HPDE6-E6E7 (cell line): ENCODE results near the gene ZSCAN10.

Source experiments
- DNase-seq: peaks from one replicate; pipeline ENCODE4 v3.0.0; 2011; ENCODE audit warnings: missing footprints; ENCODE audit errors: extremely low spot score

Gene ZSCAN10

GRCh38 chr16:3112058-3112880, 13.2 kb upstream of the ZSCAN10 start, which contains the start of gene ZNF205:
Gene ZNF205, plus strand, starts transcription at chr16:3112586. Its CDS starts 845 bp downstream, at chr16:3113431.
- DNase-seq: peak; percentile 90

DNA sequence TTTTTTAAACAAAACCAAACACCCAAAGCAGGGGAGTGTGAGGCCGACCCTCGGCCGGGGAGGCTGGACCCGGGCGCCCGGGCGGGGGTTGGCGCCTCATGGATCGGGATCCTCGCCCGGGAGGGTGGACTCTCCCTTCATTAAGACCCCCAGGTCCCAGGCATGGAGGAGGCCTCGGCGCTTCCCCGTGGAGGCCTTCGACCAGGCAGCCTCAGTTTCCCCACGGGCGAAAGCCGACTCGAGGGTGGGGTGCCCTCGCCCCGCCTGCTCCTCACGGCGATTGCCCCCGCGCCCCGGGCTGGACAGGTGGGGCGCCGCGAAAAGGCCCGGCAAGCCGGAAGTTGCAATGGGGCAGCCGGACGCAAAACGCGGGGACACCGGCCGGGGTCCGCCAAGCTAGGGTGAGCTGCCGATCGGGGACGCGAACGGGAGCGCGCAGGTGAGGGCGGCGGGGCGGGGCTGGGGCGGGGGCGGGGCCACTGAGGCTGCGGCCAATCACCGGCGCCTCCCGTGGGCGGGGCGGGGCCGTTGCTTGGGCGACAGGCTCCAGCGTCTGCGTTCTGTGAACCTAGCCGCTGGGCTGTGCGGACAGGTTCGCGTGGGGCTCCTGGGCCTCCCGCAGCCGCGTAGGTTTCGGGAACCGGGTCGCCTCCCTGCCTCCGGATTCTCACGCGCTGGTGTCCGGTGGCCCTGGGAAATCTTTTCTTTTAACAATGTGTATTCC, 7.3 kb upstream of the ZSCAN10 start:
- peak; percentile 90 for DNase-seq

DNA sequence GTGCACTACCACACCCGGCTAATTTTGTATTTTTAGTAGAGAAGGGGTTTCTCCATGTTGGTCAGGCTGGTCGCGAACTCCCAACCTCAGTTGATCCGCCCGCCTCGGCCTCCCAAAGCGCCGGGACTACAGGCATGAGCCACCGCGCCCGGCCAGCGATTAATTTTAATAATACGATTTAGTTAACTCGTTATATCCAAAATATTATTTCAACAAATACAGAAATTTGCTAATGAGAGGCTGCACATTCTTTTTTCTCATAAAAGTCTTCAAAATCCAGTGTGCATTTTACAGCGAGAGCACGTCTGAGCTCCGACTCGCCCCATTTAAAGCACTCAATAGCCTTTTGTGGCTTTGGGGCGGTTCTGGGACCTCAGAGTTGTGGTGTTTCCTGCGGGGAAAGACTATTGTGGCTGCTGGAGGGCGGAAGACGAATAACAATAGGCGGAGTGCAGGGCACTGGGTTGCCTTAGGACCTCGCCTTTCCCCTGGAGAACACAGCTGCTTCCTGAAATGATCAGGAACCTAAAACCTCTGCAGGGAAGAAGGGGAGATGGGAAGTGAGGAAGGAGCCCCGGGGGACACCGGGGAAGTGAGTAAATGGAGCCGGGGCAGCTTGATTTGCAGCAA, 2.9 kb upstream of the ZSCAN10 start:
- no peak for DNase-seq

GRCh38 chr16:3101018-3101840, 2.1 kb upstream of the ZSCAN10 start:
- no peak for DNase-seq

DNA sequence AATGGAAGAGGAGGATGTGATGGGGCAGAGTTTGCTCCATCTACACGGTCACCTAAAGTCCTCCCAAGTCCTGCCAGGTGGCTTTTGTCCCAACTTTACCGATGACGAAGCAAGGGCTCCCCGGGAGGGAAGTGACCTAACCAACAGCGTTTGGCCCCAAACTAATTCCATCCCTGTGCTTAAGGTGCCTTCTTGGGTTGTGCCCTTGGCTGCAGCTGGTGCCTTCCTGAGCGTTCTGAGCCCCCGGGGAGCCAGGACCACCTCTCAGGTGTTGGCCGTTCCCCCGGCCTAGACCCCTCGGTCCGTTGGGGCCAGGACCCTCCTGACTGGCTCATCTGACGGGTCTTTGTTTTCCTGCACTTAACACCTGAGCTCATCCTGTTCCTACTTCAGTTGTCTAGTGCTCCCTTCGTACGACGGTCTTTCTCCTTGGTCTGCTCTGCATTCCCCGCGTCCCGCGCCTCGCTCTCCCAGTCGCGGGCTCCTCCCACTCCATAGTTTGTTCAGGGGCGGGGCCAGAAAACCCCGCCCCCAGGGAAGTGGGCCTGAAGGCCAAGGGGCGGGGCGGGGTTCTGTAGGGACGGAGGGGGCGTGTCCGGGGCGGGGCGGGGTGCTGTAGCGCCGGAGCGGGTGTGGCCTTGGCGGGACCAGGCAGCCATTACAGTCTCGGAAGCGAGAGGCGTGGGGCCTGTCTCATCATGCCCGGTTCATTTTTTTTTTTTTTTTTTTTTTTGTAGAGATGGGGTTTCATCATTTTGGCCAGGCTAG, 822 bp upstream of the ZSCAN10 start:
- peak; percentile 86 for DNase-seq

DNA sequence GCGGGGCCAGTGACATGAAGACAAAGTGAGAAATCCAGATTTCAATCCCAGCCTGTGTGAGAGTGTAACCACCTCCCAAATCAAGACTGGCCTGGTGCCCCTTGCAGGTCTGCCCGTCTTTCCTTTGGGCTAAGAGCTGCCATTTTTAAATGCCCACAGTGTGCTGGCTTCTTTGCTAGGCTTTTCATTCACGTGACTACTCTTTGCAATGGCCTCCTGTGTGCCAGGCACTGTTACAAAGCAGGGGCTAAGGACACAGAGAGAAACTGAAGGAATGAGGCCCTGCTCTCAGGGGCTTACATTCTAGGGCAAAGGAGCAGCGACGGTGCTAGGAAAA, 269 bp upstream of the ZSCAN10 start:
- no peak for DNase-seq

- no peak for DNase-seq
Measured at GRCh38 chr16:3097266-3097665, 1.8 kb downstream of the ZSCAN10 start.

DNA sequence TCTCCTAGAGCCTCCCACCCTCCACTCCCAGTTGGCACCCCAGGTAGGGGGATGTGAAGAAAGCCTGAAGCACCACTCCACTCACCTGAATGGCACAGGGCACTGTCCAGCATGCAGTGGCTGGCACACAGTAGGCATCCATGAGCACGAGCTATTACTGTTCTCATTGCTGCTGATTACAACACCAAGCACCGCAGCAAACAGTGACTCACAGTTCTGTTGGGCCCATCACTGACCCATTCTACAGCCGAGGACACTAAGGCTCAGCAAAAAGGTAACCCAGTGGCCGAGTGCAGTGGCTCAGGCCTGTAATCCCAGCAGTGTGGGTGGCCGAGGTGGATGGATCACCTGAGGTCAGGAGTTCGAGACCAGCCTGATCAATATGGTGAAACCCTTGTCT, 2.7 kb downstream of the ZSCAN10 start:
- DNase-seq: no peak

DNA sequence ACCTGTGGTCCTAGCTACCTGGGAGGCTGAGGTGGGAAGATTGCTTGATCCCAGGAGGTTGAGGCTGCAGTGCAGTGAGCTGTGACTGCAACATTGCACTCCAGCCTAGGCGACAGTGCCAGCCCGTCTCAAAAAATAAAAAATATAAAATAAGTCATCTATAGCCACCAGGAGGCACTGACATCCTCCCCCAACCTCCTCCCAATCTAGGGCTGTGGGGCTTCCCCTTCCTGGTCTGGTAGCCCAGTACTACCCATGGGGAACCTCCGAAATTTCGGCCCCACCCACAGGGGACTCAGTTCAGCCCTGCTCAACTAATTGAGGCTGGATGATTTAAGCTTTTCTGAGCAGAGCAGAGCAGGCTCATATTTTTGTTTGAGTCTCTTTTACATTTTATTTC, 3.2 kb downstream of the ZSCAN10 start:
- DNase-seq: no peak

- DNase-seq: no peak
Measured at GRCh38 chr16:3094289-3095027, 4.6 kb downstream of the ZSCAN10 start.

DNA sequence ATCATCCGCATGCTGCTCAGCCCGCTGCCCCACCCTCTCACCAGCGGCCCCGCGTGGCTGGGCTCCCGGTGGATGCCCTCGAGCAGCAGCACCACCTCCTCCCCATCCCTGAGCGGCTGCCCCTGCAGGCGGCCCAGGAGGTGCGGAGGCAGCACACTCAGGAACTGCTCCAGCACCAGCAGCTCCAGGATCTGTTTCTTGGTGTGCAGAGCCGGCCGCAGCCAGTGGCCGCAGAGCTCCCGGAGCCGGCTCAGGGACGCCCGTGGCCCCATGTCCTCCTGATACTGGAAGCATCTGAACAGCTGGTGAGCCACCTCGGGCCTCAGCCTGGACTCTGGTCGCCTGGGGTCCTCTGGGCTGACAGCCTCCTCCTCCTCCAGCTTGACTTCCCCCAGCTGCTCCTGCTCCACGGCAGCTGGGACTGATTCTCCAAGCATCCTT, 6.6 kb downstream of the ZSCAN10 start:
- no peak for DNase-seq

- no peak for DNase-seq
Measured at GRCh38 chr16:3091551-3091950, 7.5 kb downstream of the ZSCAN10 start.

GRCh38 chr16:3089717-3090592, 9.1 kb downstream of the ZSCAN10 start:
- DNase-seq: no peak

GRCh38 chr16:3088925-3089716, 10.0 kb downstream of the ZSCAN10 start:
- no peak for DNase-seq

DNA sequence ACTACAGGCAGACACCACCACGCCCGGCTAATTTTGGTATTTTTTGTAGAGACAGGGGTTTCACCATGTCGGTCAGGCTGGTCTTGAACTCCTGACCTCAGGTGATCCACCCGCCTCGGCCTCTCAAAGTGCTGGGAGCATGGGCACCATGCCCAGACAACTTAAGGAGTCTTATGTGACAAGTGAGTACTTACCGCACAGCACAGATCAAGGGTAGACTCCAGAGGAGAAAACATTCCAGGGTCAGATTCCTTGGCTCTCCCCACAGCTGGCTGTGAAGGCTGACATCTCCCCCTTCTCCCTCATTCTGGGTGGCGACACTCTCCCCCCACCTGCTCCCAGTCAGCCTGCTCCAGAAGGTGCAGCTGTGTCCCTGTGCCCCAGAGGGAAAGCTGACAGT, 10.6 kb downstream of the ZSCAN10 start:
- DNase-seq: no peak

DNA sequence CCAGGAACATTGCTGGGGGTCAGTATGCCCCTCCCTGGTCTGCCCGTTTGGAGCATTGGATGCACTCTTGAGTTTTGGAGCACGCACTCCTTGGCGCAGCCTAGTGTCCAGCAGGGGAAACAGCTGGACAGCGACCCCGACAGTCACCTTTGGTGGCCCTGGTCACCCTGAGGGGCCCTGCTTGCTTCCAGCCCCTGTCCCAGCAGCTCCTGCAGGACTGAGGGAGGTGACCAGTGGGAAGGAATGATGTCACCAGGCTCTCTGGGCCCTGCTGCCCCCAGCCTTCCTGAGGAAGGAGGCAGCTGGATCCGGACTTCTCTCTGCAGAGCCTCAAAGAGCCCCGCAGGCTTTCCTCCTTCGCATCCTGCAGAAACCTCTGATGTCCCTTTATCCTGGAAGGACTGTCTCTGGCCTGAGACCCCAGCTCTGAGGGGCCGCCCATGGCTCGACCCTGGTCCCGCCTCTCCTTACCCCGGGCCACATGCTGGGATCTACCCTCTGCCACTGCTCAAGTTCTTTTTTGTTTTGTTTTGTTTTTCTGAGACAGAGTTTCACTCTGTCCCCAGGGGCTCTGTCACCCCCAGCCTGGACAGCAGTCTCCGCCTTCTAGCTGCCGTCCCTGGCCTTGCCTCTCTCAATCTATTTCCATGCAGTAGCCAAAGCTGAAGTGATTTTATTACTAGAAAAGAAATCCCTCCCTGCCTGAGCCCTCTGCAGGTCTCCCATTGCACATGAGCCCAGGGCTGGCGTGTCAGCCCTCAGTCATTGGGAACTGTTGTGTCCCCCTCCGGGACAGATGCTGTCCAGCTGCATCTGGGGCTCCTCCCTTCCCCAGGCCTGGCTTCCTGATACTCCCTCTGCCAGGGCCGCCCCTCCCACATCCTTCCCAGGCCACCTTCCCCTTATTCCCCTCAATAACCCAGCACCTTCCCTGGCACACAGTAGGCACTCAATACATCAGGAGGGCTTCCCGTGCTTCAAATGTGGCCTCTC, 11.6 kb downstream of the ZSCAN10 start:
- DNase-seq: no peak

DNA sequence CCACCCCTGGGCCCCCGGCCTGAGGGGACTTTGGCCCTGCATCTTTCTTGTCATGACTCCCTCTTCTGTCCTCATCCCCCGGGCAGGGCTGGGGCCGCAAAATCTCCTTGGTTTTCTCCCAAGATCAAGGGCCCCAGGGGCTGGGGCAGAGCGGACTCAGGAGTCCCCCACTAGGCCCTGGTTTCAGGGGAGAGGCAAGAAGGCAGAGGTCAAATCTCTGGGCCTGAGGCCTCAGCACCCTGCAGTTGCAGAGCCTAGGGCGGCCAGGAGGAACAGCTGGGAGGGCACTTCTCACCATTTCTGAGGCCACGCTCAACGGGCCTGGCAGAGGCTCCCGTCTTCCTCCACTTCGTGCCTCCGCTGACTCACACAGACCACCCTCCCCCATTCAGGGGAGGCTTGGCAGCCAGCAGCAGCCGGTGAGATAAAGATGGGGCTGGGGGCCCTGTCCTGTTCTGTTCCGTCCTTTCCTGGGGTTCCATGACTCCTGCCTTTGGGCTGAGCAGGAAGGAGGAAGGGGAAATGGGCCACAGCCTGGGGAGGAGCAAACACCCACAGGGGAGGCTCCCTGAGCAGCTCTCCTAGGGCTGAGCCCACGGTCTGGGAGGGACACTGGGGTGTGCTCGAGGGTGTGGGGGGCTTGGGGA, 12.4 kb downstream of the ZSCAN10 start:
- DNase-seq: no peak
